ENCODE results near the gene SEC16B.
A peak's percentile ranks its signal among the peaks of the same experiment; 100 is the strongest.

Gene SEC16B

GRCh38 chr1:177897998-177898654 lies 71.7 kb downstream of the SEC16B start:
- DNase-seq: peak; percentile 65

DNA sequence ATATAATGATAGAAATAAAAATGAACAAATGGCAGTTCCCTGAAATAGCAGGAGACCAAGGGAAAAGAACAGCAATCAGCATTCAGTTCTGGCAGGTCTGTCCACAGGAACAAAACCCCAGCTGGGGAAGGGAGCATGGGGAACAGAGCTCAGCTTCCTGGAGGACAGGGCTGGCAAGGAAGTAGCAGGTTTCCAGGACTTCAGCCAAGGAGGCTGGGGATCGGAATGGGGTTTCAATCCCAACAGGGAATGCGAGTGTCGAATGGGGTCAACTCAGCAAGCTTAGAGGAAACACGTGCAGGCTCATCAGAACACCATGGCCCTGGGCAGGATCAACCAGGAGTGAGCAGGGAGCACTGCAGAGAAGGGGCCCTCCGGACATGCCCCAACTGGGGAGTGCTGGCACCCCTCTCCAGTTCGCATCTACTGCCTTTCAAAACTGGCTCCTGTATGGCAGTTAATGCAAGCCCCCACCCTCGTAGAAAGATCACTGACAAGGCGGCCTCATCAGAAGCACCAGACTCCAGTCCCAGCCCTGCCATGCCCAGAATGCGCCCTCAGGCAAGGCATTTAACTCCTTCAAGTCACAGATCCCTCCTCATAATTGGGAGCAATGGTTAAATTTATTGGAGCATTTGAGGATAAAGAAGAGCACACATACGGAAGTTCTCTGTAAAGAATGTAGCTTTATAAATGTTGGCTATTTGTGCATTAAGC lies 72.4 kb downstream of the SEC16B start:
- no peak for DNase-seq

All from NCI-H1092 (cell line).